Measurements from ENCODE around the gene MEOX2.

Gene MEOX2

GRCh38 chr7:15681631-15682030 is 4.9 kb downstream of the MEOX2 start:
- no peak for DNase-seq (ENCODE audit: low read depth in 1 of 2, low spot score in 1 of 2)

GRCh38 chr7:15681186-15681585 is 5.3 kb downstream of the MEOX2 start:
- no peak for DNase-seq (ENCODE audit: low read depth in 1 of 2, low spot score in 1 of 2)

- DNase-seq (ENCODE audit: low read depth in 1 of 2, low spot score in 1 of 2) = no peak
These were observed 6.0 kb downstream of the MEOX2 start for GRCh38 chr7:15680446-15680845.

GRCh38 chr7:15679306-15679705 is 7.2 kb downstream of the MEOX2 start:
- no peak for DNase-seq (ENCODE audit: low read depth in 1 of 2, low spot score in 1 of 2)

- no peak for DNase-seq (ENCODE audit: low read depth in 1 of 2, low spot score in 1 of 2)
These were observed 7.8 kb downstream of the MEOX2 start for GRCh38 chr7:15678653-15679052.

GRCh38 chr7:15675379-15675778 is 11.1 kb downstream of the MEOX2 start:
- no peak for DNase-seq (ENCODE audit: low read depth in 1 of 2, low spot score in 1 of 2)

GRCh38 chr7:15674586-15674985 is 11.9 kb downstream of the MEOX2 start:
- DNase-seq (ENCODE audit: low read depth in 1 of 2, low spot score in 1 of 2) = no peak

GRCh38 chr7:15669443-15670090 is 16.9 kb downstream of the MEOX2 start:
- no peak for DNase-seq (ENCODE audit: low read depth in 1 of 2, low spot score in 1 of 2)

GRCh38 chr7:15667991-15668390 is 18.5 kb downstream of the MEOX2 start:
- no peak for DNase-seq (ENCODE audit: low read depth in 1 of 2, low spot score in 1 of 2)

- no peak for DNase-seq (ENCODE audit: low read depth in 1 of 2, low spot score in 1 of 2)
These were observed 24.0 kb downstream of the MEOX2 start for GRCh38 chr7:15662451-15662850.

- DNase-seq (ENCODE audit: low read depth in 1 of 2, low spot score in 1 of 2) = no peak
These were observed 28.2 kb downstream of the MEOX2 start for GRCh38 chr7:15658247-15658646.

- DNase-seq (ENCODE audit: low read depth in 1 of 2, low spot score in 1 of 2) = no peak
These were observed 33.6 kb downstream of the MEOX2 start for GRCh38 chr7:15652776-15653290.

- no peak for DNase-seq (ENCODE audit: low read depth in 1 of 2, low spot score in 1 of 2)
These were observed 34.8 kb downstream of the MEOX2 start for GRCh38 chr7:15651693-15652092.

- no peak for DNase-seq (ENCODE audit: low read depth in 1 of 2, low spot score in 1 of 2)
These were observed 35.7 kb downstream of the MEOX2 start for GRCh38 chr7:15650787-15651186.

GRCh38 chr7:15648461-15648961 is 38.0 kb downstream of the MEOX2 start:
- DNase-seq (ENCODE audit: low read depth in 1 of 2, low spot score in 1 of 2) = no peak

- DNase-seq (ENCODE audit: low read depth in 1 of 2, low spot score in 1 of 2) = no peak
These were observed 39.2 kb downstream of the MEOX2 start for GRCh38 chr7:15647309-15647708.

- no peak for DNase-seq (ENCODE audit: low read depth in 1 of 2, low spot score in 1 of 2)
These were observed 43.3 kb downstream of the MEOX2 start for GRCh38 chr7:15643000-15643705.

GRCh38 chr7:15628876-15629275 is 57.6 kb downstream of the MEOX2 start:
- DNase-seq (ENCODE audit: low read depth in 1 of 2, low spot score in 1 of 2) = no peak

GRCh38 chr7:15626041-15626440 is 60.4 kb downstream of the MEOX2 start:
- DNase-seq (ENCODE audit: low read depth in 1 of 2, low spot score in 1 of 2) = no peak

GRCh38 chr7:15625466-15625865 is 61.0 kb downstream of the MEOX2 start:
- no peak for DNase-seq (ENCODE audit: low read depth in 1 of 2, low spot score in 1 of 2)

GRCh38 chr7:15621468-15621867 is 65.0 kb downstream of the MEOX2 start:
- no peak for DNase-seq (ENCODE audit: low read depth in 1 of 2, low spot score in 1 of 2)

GRCh38 chr7:15620491-15621185 is 65.8 kb downstream of the MEOX2 start:
- no peak for DNase-seq (ENCODE audit: low read depth in 1 of 2, low spot score in 1 of 2)
